ENCODE data around the gene SWT1.

SWT1 gene

GRCh38 chr1:185156854-185157598, at the start of gene SWT1, which contains the start of gene TRMT1L:
Gene SWT1, plus strand, starts transcription at chr1:185157167. Its CDS starts 3,675 bp downstream, at chr1:185160842.
Gene TRMT1L, minus strand, starts transcription at chr1:185156953. Its CDS starts 241 bp downstream, at chr1:185156712.
- in situ Hi-C loops (cut with HindIII; ENCODE audit: low sequenced_read_pairs): no loop called here

GRCh38 chr1:185108321-185108720, 48.6 kb upstream of the SWT1 start:
- in situ Hi-C loops (cut with HindIII; ENCODE audit: low sequenced_read_pairs): no loop called here

- in situ Hi-C loops (cut with HindIII; ENCODE audit: low sequenced_read_pairs): no loop called here
Observed at GRCh38 chr1:185110145-185110544, 46.8 kb upstream of the SWT1 start.

- in situ Hi-C loops (cut with HindIII; ENCODE audit: low sequenced_read_pairs): no loop called here
Observed at GRCh38 chr1:185111873-185112272, 45.1 kb upstream of the SWT1 start.

- in situ Hi-C loops (cut with HindIII; ENCODE audit: low sequenced_read_pairs): no loop called here
Observed at GRCh38 chr1:185112356-185112755, 44.6 kb upstream of the SWT1 start.

GRCh38 chr1:185129708-185130107, 27.3 kb upstream of the SWT1 start:
- in situ Hi-C loops (cut with HindIII; ENCODE audit: low sequenced_read_pairs): no loop called here

- in situ Hi-C loops (cut with HindIII; ENCODE audit: low sequenced_read_pairs): no loop called here
Observed at GRCh38 chr1:185132534-185132933, 24.4 kb upstream of the SWT1 start.

GRCh38 chr1:185137896-185138545, 18.9 kb upstream of the SWT1 start:
- in situ Hi-C loops (cut with HindIII; ENCODE audit: low sequenced_read_pairs): no loop called here

GRCh38 chr1:185139246-185139645, 17.7 kb upstream of the SWT1 start:
- in situ Hi-C loops (cut with HindIII; ENCODE audit: low sequenced_read_pairs): no loop called here

GRCh38 chr1:185144233-185144632, 12.7 kb upstream of the SWT1 start:
- in situ Hi-C loops (cut with HindIII; ENCODE audit: low sequenced_read_pairs): no loop called here

- in situ Hi-C loops (cut with HindIII; ENCODE audit: low sequenced_read_pairs): no loop called here
Observed at GRCh38 chr1:185151215-185151614, 5.8 kb upstream of the SWT1 start.

- in situ Hi-C loops (cut with HindIII; ENCODE audit: low sequenced_read_pairs): no loop called here
Observed at GRCh38 chr1:185152187-185152767, 4.7 kb upstream of the SWT1 start.

GRCh38 chr1:185154912-185155513, 2.0 kb upstream of the SWT1 start:
- in situ Hi-C loops (cut with HindIII; ENCODE audit: low sequenced_read_pairs): no loop called here

GRCh38 chr1:185155600-185156287, 1.2 kb upstream of the SWT1 start:
- in situ Hi-C loops (cut with HindIII; ENCODE audit: low sequenced_read_pairs): no loop called here

- in situ Hi-C loops (cut with HindIII; ENCODE audit: low sequenced_read_pairs): no loop called here
Observed at GRCh38 chr1:185156288-185156853, 596 bp upstream of the SWT1 start.

GRCh38 chr1:185157599-185158412, 839 bp downstream of the SWT1 start:
- in situ Hi-C loops (cut with HindIII; ENCODE audit: low sequenced_read_pairs): no loop called here

GRCh38 chr1:185158800-185159199, 1.8 kb downstream of the SWT1 start:
- in situ Hi-C loops (cut with HindIII; ENCODE audit: low sequenced_read_pairs): no loop called here

- in situ Hi-C loops (cut with HindIII; ENCODE audit: low sequenced_read_pairs): no loop called here
Observed at GRCh38 chr1:185159966-185160365, 3.0 kb downstream of the SWT1 start.

GRCh38 chr1:185162491-185162890, 5.5 kb downstream of the SWT1 start:
- in situ Hi-C loops (cut with HindIII; ENCODE audit: low sequenced_read_pairs): no loop called here

- in situ Hi-C loops (cut with HindIII; ENCODE audit: low sequenced_read_pairs): no loop called here
Observed at GRCh38 chr1:185166106-185166505, 9.1 kb downstream of the SWT1 start.

Data from DLD1 (cell line).